DMS 273 (cell line): ENCODE measurements around the gene ZBTB39.
A peak's percentile ranks its signal among the peaks of the same experiment; 100 is the strongest.
"Not testable (repeated sequence)": the region's sequence is repeated elsewhere in the genome, so short reads cannot be mapped to it uniquely, and the experiment has no call there.

Experiments
- DNase-seq: peaks from one replicate; lab custom pipeline; 2025; ENCODE audit not compliant: unreplicated experiment; lab: John Stamatoyannopoulos, UW

ZBTB39 gene

DNA sequence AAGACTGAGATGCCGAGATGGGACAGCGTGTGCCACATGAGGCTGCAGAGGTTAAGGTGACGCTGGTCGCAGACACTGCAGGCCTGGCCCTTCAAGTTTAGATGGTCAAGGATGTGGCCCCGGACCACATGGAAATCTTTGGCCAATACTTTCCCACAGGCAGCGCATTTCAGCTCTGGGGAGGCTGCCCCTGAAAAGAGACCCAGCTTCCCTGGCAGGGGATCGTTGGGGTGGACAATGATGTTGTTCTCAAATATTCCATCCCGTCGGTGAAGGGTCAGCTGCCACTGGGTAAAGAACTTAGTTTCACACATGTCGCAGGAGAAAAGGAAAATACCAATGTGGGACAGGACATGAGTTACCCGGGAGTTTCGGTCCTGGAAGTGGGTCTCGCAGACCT lies 3.0 kb downstream of the ZBTB39 start:
- no peak for DNase-seq

DNA sequence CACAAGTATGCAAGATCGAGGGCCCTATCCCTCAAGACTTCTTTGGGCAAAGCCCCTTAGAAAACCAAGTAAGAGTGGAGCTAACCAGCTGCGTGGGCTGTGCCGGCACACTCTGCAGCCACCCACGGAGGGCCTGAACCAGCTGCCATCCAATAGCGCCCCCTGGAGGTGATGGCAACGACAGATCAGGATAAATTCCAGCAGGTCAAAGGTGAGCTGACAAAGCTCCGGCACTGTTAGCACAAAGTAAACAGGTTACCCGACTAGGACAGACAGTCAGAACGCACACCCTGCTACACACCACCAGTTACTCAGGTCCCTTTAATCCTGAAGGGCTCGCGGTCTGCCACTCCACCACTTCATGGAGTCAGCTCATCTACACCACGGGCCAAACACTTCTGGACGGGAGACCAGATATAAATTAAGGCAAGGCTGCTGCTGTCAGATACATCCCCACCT lies 4.9 kb downstream of the ZBTB39 start:
- DNase-seq: peak; percentile 63

DNA sequence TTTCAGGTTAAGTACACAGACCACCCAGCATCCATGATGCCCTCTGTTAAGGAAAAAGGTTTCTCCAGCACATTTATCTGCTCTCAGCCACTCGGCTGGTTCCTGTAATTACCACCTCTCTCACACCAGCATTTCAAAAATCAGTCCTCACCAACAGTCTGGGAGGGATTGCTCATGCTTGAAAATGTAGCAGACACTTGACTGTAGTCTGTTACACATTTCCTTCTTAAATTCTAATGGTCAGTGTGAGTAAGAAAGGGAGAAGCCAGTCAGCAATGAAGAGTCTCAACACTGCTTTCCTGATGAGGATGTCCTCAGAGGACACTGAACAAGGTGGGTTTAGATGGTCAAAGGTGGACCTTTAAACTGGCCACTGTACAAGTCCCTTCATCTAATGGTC lies 6.0 kb downstream of the ZBTB39 start:
- no peak for DNase-seq

GRCh38 chr12:56999456-56999855 lies 6.9 kb downstream of the ZBTB39 start:
- no peak for DNase-seq

DNA sequence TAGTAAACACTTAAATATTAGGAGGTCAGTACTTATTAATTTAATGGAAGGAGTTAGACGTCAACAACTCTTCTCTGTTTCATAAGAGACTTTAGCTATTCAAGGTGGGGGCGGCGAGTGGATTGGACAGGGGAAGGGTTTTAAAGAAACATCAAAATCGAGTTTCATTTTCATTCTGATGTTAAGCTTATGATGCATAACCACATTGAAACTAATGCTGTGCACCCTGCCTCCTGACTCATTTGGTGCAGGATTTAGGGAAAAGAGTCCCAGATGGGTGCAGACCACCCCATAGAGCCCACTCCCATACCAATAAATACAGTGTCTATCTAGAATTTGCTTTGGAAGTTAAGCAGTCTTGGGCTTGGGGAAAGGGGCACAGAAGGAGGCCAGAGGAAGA lies 7.4 kb downstream of the ZBTB39 start:
- DNase-seq: no peak

- no peak for DNase-seq
Measured at GRCh38 chr12:56998316-56998715, 8.0 kb downstream of the ZBTB39 start.

GRCh38 chr12:56996793-56997545 lies 9.4 kb downstream of the ZBTB39 start:
- DNase-seq: no peak

GRCh38 chr12:56995930-56996496 lies 10.3 kb downstream of the ZBTB39 start:
- no peak for DNase-seq

DNA sequence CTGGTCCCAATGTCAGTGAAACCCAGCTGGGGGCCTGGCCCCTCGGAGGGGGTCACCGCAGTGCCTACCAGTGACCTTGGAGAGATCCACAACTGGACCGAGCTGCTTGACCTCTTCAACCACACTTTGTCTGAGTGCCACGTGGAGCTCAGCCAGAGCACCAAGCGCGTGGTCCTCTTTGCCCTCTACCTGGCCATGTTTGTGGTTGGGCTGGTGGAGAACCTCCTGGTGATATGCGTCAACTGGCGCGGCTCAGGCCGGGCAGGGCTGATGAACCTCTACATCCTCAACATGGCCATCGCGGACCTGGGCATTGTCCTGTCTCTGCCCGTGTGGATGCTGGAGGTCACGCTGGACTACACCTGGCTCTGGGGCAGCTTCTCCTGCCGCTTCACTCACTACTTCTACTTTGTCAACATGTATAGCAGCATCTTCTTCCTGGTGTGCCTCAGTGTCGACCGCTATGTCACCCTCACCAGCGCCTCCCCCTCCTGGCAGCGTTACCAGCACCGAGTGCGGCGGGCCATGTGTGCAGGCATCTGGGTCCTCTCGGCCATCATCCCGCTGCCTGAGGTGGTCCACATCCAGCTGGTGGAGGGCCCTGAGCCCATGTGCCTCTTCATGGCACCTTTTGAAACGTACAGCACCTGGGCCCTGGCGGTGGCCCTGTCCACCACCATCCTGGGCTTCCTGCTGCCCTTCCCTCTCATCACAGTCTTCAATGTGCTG lies 11.0 kb downstream of the ZBTB39 start:
- DNase-seq: no peak

GRCh38 chr12:56994231-56994746 lies 12.1 kb downstream of the ZBTB39 start:
- DNase-seq: no peak

DNA sequence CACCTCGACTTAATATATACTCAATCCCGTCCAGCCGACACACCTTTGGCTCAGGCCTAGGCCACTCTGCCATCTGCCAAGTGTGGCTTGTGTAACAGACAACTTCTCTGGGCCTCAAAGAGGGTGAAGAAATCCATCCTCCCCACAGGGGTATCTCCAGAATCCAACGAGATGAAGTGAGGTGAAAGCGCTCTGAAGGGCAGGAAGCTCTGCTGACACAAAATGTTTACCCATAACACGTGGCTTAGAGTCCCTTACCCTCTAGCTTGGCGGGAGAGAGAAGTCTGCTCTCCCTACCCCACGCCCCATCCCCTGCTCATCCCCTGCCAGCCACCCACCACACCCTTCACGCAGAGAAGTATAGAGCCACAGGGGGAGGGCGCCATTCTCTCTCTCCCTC lies 13.0 kb downstream of the ZBTB39 start:
- no peak for DNase-seq

DNA sequence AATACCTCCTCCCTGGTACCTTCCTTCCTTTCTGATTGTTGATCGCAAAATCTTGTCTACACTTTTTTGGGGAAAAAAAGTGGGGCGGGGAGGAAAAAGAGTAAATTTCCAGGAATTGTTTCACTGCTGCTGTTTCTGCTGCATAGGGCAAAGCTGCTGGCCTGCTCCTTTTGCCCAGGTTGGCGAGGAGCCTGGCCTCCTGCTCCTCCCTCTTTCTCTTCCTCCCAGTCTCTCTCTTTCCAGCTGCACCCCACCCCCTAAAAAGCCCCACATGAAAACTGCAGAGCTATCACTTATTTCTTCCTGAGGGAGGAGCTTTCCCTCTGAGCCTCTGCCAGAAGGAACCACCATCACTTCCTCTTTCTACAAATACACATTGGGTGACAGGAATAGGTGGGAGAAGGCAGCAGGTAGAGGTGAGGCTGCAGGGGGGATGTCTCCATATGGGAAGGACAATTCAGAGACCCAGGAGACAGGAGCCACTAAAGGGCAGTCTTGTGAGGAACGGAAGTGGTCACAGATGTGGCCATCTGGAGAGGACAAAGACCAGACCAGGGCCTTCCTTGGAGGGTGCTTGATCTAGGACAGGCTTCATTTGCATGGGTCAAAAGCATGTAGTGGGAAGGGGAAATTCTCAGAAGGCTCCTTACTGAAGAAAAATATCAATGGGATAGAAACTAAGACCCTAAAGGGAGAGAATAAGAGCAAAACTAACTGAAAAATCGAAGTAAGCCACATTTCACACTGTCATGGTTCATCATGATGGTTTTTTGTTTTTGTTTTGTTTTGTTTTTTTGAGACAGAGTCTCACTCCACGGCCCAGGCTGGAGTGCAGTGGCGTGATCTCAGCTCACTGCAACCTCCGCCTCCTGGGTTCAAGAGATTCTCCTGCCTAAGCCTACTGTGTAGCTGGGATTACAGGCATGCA lies 14.8 kb downstream of the ZBTB39 start:
- no peak for DNase-seq

DNA sequence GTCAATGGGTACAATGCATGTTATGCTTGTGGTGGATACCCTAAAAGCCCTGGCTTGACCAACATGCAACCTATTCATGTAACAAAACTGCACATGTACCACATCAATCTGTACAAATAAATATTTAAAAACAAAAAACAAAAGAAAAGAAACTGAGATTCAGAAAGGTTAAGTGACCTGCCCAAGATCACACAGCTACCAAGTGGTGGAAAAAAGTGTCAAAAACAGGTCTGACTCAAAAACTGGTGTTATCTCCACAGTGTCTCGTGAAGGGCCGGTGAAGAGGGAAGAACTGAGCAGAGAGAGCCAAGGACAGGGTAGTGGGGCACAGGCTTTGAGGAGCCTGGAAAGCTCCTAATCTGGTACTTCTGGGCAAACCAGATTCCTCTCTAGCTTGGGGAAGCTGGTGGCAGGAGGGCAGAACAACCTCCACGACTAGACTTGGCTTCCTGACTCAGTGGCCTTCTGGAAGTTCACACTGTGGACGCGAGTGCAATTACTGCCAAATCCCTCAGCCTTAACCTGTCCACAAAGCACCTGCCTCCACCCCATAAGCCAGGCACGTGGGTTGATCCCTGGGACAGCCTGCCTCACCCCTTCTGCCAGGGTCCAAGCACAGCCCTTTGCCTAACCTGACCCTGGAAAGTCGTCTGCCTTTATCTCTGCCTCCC lies 15.6 kb downstream of the ZBTB39 start:
- DNase-seq: no peak

GRCh38 chr12:56989861-56990610 lies 16.3 kb downstream of the ZBTB39 start:
- no peak for DNase-seq

GRCh38 chr12:56988207-56988739 lies 18.1 kb downstream of the ZBTB39 start:
- DNase-seq: no peak

- peak; percentile 81 for DNase-seq
Measured at GRCh38 chr12:56987551-56988053, 18.7 kb downstream of the ZBTB39 start.

DNA sequence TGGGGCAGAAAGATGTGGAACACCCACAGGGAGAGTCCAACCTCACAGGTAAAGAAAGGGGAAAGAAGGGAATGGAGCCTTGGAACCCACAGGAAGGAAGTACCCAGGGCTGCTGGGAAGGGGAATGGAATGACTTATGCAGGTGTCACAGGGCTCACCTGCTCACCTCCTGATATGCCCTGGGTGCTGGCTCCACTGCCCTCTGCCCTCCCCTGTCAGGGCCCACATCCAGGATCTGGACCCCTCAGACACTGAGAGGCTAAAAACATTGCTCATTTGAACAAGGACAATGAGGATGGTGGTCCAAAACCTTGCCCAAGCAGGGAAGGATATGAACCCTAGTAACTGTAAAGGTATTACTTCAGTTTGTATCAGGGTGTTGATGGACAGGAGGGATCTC lies 19.3 kb downstream of the ZBTB39 start:
- no peak for DNase-seq

GRCh38 chr12:56985714-56986113 lies 20.6 kb downstream of the ZBTB39 start:
- not testable (repeated sequence) for DNase-seq

DNA sequence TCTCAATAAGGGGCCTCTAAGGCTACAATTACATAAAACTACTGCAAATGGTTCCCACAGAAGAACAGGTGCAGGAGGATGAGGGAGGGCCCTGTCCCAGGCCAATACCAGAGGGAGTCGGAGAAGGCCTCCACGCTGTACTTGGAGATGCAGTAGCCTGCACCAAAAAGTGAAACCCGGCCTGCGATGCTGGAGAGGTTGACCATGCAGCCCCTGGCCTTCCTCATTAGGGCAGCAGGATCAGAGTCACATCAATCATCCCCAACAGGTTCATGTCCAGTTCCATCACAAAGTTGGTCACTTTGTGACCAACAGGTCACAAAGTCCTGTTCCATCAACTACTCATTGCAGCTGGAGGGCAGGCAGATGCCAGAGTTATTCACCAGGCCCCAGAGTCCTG lies 23.0 kb downstream of the ZBTB39 start:
- DNase-seq: no peak
